NCI-H1105 (cell line): ENCODE measurements around the gene RALGAPA2.

Experiments
- DNase-seq: peaks from one replicate; lab custom pipeline; 2025; lab: John Stamatoyannopoulos, UW

The RALGAPA2 gene

GRCh38 chr20:20536240-20536933, 176.1 kb downstream of the RALGAPA2 start:
- DNase-seq: no peak

- DNase-seq: no peak
Measured at GRCh38 chr20:20535051-20535450, 177.4 kb downstream of the RALGAPA2 start.

- no peak for DNase-seq
Measured at GRCh38 chr20:20531283-20531682, 181.2 kb downstream of the RALGAPA2 start.

GRCh38 chr20:20530428-20531151, 181.9 kb downstream of the RALGAPA2 start:
- DNase-seq: no peak

GRCh38 chr20:20529597-20529996, 182.8 kb downstream of the RALGAPA2 start:
- no peak for DNase-seq

- DNase-seq: no peak
Measured at GRCh38 chr20:20528861-20529260, 183.6 kb downstream of the RALGAPA2 start.

GRCh38 chr20:20527661-20528060, 184.8 kb downstream of the RALGAPA2 start:
- no peak for DNase-seq

GRCh38 chr20:20525756-20526155, 186.7 kb downstream of the RALGAPA2 start:
- peak; percentile 75 for DNase-seq

GRCh38 chr20:20525214-20525613, 187.2 kb downstream of the RALGAPA2 start:
- DNase-seq: no peak

GRCh38 chr20:20524756-20525155, 187.7 kb downstream of the RALGAPA2 start:
- no peak for DNase-seq

GRCh38 chr20:20521736-20522135, 190.7 kb downstream of the RALGAPA2 start:
- no peak for DNase-seq

- no peak for DNase-seq
Measured at GRCh38 chr20:20520776-20521175, 191.7 kb downstream of the RALGAPA2 start.

- DNase-seq: no peak
Measured at GRCh38 chr20:20519269-20519668, 193.2 kb downstream of the RALGAPA2 start.

- DNase-seq: no peak
Measured at GRCh38 chr20:20518263-20518662, 194.2 kb downstream of the RALGAPA2 start.

GRCh38 chr20:20517296-20517695, 195.1 kb downstream of the RALGAPA2 start:
- DNase-seq: no peak

- no peak for DNase-seq
Measured at GRCh38 chr20:20513720-20514119, 198.7 kb downstream of the RALGAPA2 start.

- no peak for DNase-seq
Measured at GRCh38 chr20:20505554-20505953, 206.9 kb downstream of the RALGAPA2 start.

- no peak for DNase-seq
Measured at GRCh38 chr20:20503777-20504530, 208.5 kb downstream of the RALGAPA2 start.

- DNase-seq: no peak
Measured at GRCh38 chr20:20501128-20501527, 211.3 kb downstream of the RALGAPA2 start.

- no peak for DNase-seq
Measured at GRCh38 chr20:20500312-20500711, 212.1 kb downstream of the RALGAPA2 start.

- no peak for DNase-seq
Measured at GRCh38 chr20:20499439-20499838, 213.0 kb downstream of the RALGAPA2 start.

- peak; percentile 79 for DNase-seq
Measured at GRCh38 chr20:20498076-20498861, 214.2 kb downstream of the RALGAPA2 start.
